Keratinocyte (primary cell): ENCODE measurements around the gene TCTN2. TPM values are rescaled to one million over a fixed set of nuclear protein-coding genes. Genes with fewer than 3 reads are reported as not detected.

Experiments
- DNase-seq: peaks from one replicate; pipeline ENCODE4 v3.0.0-alpha.2; 2011; ENCODE audit warnings: low read depth, missing footprints, low spot score
- FAIRE-seq: peaks from 2 replicates; lab custom pipeline; 2011; peaks lifted over from hg19 to GRCh38; lab: Jason Lieb, UNC
- H2AFZ ChIP-seq: 2 replicates; pipeline ENCODE4 v1.6.0; 2012; ENCODE audit warnings: low read length, control low read depth, inconsistent platforms; ENCODE audit not compliant: control insufficient read depth
- H3K27ac ChIP-seq: 2 replicates; pipeline ENCODE4 v1.5.1; 2011; ENCODE audit warnings: low read length; ENCODE audit not compliant: control insufficient read depth, insufficient read depth
- H3K27me3 ChIP-seq: 3 replicates; pipeline ENCODE4 v1.6.0; 2011; ENCODE audit warnings: low read length; ENCODE audit not compliant: control insufficient read depth, insufficient read depth; ENCODE audit errors: extremely low read depth
- H3K36me3 ChIP-seq, 2 experiments: 2 replicates in 1 of 2; 3 replicates in 1 of 2; pipeline ENCODE4 v1.5.1; 2011; ENCODE audit warnings: low read length in 2 of 2, mild to moderate bottlenecking in 1 of 2; ENCODE audit not compliant: control insufficient read depth in 2 of 2, insufficient read depth in 2 of 2; ENCODE audit errors: extremely low read depth in 1 of 2
- H3K4me1 ChIP-seq: 3 replicates; pipeline ENCODE4 v1.5.1; 2011; ENCODE audit warnings: low read length; ENCODE audit not compliant: control insufficient read depth, insufficient read depth; ENCODE audit errors: extremely low read depth
- H3K4me2 ChIP-seq: 3 replicates; pipeline ENCODE4 v1.6.0; 2011; ENCODE audit warnings: low read depth, low read length; ENCODE audit not compliant: control insufficient read depth, insufficient read depth; ENCODE audit errors: extremely low read depth
- H3K4me3 ChIP-seq, 3 experiments: fragments of 200-600 bp in 1 of 3; sonication (generic) in 1 of 3; 2 replicates in 2 of 3; 3 replicates in 1 of 3; pipeline ENCODE4 v1.5.1; 2011 to 2016; ENCODE audit warnings: low read length in 3 of 3, mild to moderate bottlenecking in 3 of 3, control low read depth in 2 of 3, inconsistent platforms in 1 of 3, low read depth in 1 of 3, mixed read lengths in 1 of 3, mixed run types in 1 of 3, moderate library complexity in 1 of 3; ENCODE audit not compliant: control insufficient read depth in 2 of 3, insufficient read depth in 2 of 3; ENCODE audit errors: extremely low read depth in 1 of 3
- H3K79me2 ChIP-seq: 2 replicates; pipeline ENCODE4 v1.6.0; 2012; ENCODE audit warnings: low read length; ENCODE audit not compliant: control insufficient read depth, insufficient read depth
- H3K9ac ChIP-seq: 3 replicates; pipeline ENCODE4 v1.6.0; 2011; ENCODE audit warnings: low read length; ENCODE audit not compliant: control insufficient read depth, insufficient read depth; ENCODE audit errors: extremely low read depth
- H3K9me1 ChIP-seq: 3 replicates; pipeline ENCODE4 v1.6.0; 2011; ENCODE audit warnings: low read length; ENCODE audit not compliant: control insufficient read depth, insufficient read depth; ENCODE audit errors: extremely low read depth
- H3K9me3 ChIP-seq: 2 replicates; pipeline ENCODE4 v1.5.1; 2012; ENCODE audit warnings: low read depth, low read length; ENCODE audit not compliant: control insufficient read depth
- H4K20me1 ChIP-seq: 3 replicates; pipeline ENCODE4 v1.6.0; 2011; ENCODE audit warnings: low read length; ENCODE audit not compliant: control insufficient read depth, insufficient read depth; ENCODE audit errors: extremely low read depth
- CTCF ChIP-seq, 3 experiments: IDR thresholded peaks in 1 of 3; conservative IDR thresholded peaks in 1 of 3; optimal IDR thresholded peaks in 1 of 3; 2 replicates in 2 of 3; 3 replicates in 1 of 3; pipeline versions ENCODE3 to v1.5.1; 2011; ENCODE audit warnings: low read length in 3 of 3, mild to moderate bottlenecking in 3 of 3, moderate library complexity in 2 of 3, control low read depth in 1 of 3, inconsistent platforms in 1 of 3; ENCODE audit not compliant: insufficient read depth in 2 of 3; ENCODE audit errors: extremely low read depth in 1 of 3
- EZH2 ChIP-seq: IDR thresholded peaks from one replicate; pipeline ENCODE4 v1.6.1; 2012; ENCODE audit warnings: inconsistent platforms, mild to moderate bottlenecking, low read length, moderate library complexity
- dilution Hi-C: fragments of 300-500 bp; cut with MboI; formaldehyde crosslinking; loops from one replicate; pipeline ENCODE4 v1.7.0; 2020; ENCODE audit warnings: low sequenced_read_pairs; ENCODE audit not compliant: extremely low pct_ligation_motif_present
- polyA plus RNA-seq, 5 experiments: library from polyadenylated mRNA; depleted of rRNA in 3 of 5; stranded (reverse) in 3 of 5; stranded (forward) in 1 of 5; unstranded in 1 of 5; fragments of >200 nt; gene quantifications; 1 replicate in 1 of 5; 2 replicates in 3 of 5; 3 replicates in 1 of 5; pipeline versions ENCODE4 v1.2.1 to v1.2.3, GENCODE V29; 2011 to 2012; ENCODE audit warnings: missing spikeins in 2 of 5, low read depth in 1 of 5, low replicate concordance in 1 of 5

The TCTN2 gene
- polyA plus RNA-seq, 1 donor (not counting 4 experiments of a cell fraction or from before 2014, with no cell fraction given) = 3.2 TPM

GRCh38 chr12:123723765-123724164, 52.9 kb downstream of the TCTN2 start:
- FAIRE-seq = no peak
- no peak overlapping the region for H3K4me2 ChIP-seq
- H3K4me1 ChIP-seq = peaks cover 6% of the 10 kb centered on the region
- DNase-seq = no peak
- dilution Hi-C loops = no loop called here
- no peaks in the 10 kb centered on the region for H4K20me1 ChIP-seq
- H3K79me2 ChIP-seq = no peaks in the 10 kb centered on the region
- no peak overlapping the region for H2AFZ ChIP-seq
- H3K4me3 ChIP-seq = no peak overlapping the region
- H3K9ac ChIP-seq = no peak overlapping the region
- no peaks in the 10 kb centered on the region for H3K9me1 ChIP-seq
- H3K27me3 ChIP-seq = no peaks in the 10 kb centered on the region
- no peak for TF ChIP-seq EZH2
- no peak for TF ChIP-seq CTCF (optimal IDR thresholded peaks at IDR 0.05 in 1 of 3, IDR thresholded peaks at IDR 0.05 in 1 of 3, conservative IDR thresholded peaks at IDR 0.05 in 1 of 3; ENCODE audit: extremely low read depth in 1 of 3, insufficient read depth in 2 of 3, low read length in 3 of 3)
- no peak overlapping the region for H3K27ac ChIP-seq
- H3K9me3 ChIP-seq = no peaks in the 10 kb centered on the region
- H3K36me3 ChIP-seq = peaks cover 0 to 9% of the 10 kb centered on the region in 2 experiments

DNA sequence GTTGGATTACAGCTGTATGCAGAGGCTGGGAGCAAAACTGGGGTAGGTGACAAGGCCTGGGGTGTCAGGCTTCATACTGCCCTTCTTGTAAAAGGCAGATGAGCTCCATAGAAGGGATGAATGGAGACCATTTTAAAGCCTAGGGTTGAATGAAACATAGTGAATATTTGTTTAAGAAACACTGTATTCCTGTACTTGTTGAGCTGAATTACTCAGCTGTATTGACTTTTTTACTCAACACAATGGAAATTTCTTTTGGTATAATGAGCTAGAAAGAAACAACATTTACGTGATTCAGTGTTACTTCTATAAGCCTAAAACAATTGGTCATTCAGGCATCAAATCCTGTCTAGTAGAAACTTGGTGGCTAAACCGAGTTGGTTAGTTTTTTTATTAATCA, 55.3 kb downstream of the TCTN2 start:
- Histone ChIP-seq H3K27me3 (no peaks in the 10 kb centered on the region), H3K9me3 (no peaks in the 10 kb centered on the region), H3K36me3 (peaks cover 5 to 13% of the 10 kb centered on the region in 2 experiments), H3K4me1 (no peaks in the 10 kb centered on the region), H3K79me2 (no peaks in the 10 kb centered on the region), H3K4me2 (no peak overlapping the region), H3K27ac (no peak overlapping the region), H3K4me3 (no peak overlapping the region), H3K9me1 (no peaks in the 10 kb centered on the region), H3K9ac (no peak overlapping the region), H2AFZ (no peak overlapping the region), H4K20me1 (no peaks in the 10 kb centered on the region)
- FAIRE-seq = no peak
- no peak for DNase-seq
- TF ChIP-seq EZH2 = no peak
- no peak for TF ChIP-seq CTCF (optimal IDR thresholded peaks at IDR 0.05 in 1 of 3, IDR thresholded peaks at IDR 0.05 in 1 of 3, conservative IDR thresholded peaks at IDR 0.05 in 1 of 3; ENCODE audit: extremely low read depth in 1 of 3, insufficient read depth in 2 of 3, low read length in 3 of 3)
- dilution Hi-C loops = no loop called here
